DOHH2 (cell line): Measurements from ENCODE around the gene ILKAP.

ENCODE experiments used
- H3F3A ChIP-seq: fragments of 200-600 bp; sonication (generic), shearing (Covaris generic); 2 replicates; pipeline ENCODE4 v1.6.0; 2016; ENCODE audit warnings: antibody characterized with exemption, mild to moderate bottlenecking; ENCODE audit not compliant: control insufficient read depth, insufficient read depth
- H3K27ac ChIP-seq: fragments of 200-600 bp; sonication (generic); 2 replicates; pipeline ENCODE4 v1.5.1; 2014; ENCODE audit warnings: low read depth, mild to moderate bottlenecking, low read length, moderate library complexity
- H3K27me3 ChIP-seq: fragments of 200-600 bp; sonication (generic); 2 replicates; pipeline ENCODE4 v1.6.1; 2014; ENCODE audit warnings: mild to moderate bottlenecking, low read length, mixed read lengths; ENCODE audit not compliant: control insufficient read depth
- H3K36me3 ChIP-seq: fragments of 200-600 bp; sonication (generic); 2 replicates; pipeline ENCODE4 v1.6.1; 2014; ENCODE audit warnings: mild to moderate bottlenecking, low read length, moderate library complexity, mixed read lengths; ENCODE audit not compliant: control insufficient read depth
- H3K4me1 ChIP-seq: fragments of 200-600 bp; sonication (generic); 2 replicates; pipeline ENCODE4 v1.6.1; 2014; ENCODE audit warnings: mild to moderate bottlenecking, low read length, mixed read lengths; ENCODE audit not compliant: control insufficient read depth
- H3K4me2 ChIP-seq: fragments of 200-600 bp; sonication (generic); 2 replicates; pipeline ENCODE4 v1.6.0; 2014; ENCODE audit warnings: mild to moderate bottlenecking, low read length, moderate library complexity
- H3K4me3 ChIP-seq: fragments of 200-600 bp; sonication (generic); 2 replicates; pipeline ENCODE4 v1.5.1; 2014; ENCODE audit warnings: mild to moderate bottlenecking, low read length, mixed read lengths
- H3K79me2 ChIP-seq: fragments of 200-600 bp; sonication (generic); 2 replicates; pipeline ENCODE4 v1.6.1; 2014; ENCODE audit warnings: mild to moderate bottlenecking, low read length, mixed read lengths; ENCODE audit not compliant: control insufficient read depth
- H3K9me2 ChIP-seq: fragments of 200-600 bp; sonication (generic); replicated peaks from 2 replicates; pipeline ENCODE4 v1.6.1; 2014; ENCODE audit warnings: mild to moderate bottlenecking, low read length, mixed read lengths; ENCODE audit not compliant: control insufficient read depth
- H3K9me3 ChIP-seq: fragments of 200-600 bp; sonication (generic); 2 replicates; pipeline ENCODE4 v1.6.1; 2014; ENCODE audit warnings: antibody characterized with exemption, low read length, mixed read lengths; ENCODE audit not compliant: control insufficient read depth, insufficient read depth
- H4K20me1 ChIP-seq: fragments of 200-600 bp; sonication (generic); 2 replicates; pipeline ENCODE4 v1.6.0; 2014; ENCODE audit warnings: low read depth, mild to moderate bottlenecking, antibody characterized with exemption, low read length, moderate library complexity; ENCODE audit not compliant: control insufficient read depth, insufficient read depth
- EZH2phosphoT487 ChIP-seq: fragments of 200-600 bp; sonication (generic); IDR thresholded peaks from 2 replicates; pipeline ENCODE4 v1.6.1; 2017; ENCODE audit warnings: borderline replicate concordance, mild to moderate bottlenecking, antibody characterized with exemption, low read length, moderate library complexity, mixed read lengths
- TF ChIP-seq, protein P1 (sequence below): fragments of 200-600 bp; sonication (generic); IDR thresholded peaks from one replicate; pipeline ENCODE4 v1.5.1; 2014; ENCODE audit warnings: antibody characterized with exemption, mild to moderate bottlenecking, low read depth, low read length; ENCODE audit not compliant: poor library complexity, severe bottlenecking

ILKAP gene

DNA sequence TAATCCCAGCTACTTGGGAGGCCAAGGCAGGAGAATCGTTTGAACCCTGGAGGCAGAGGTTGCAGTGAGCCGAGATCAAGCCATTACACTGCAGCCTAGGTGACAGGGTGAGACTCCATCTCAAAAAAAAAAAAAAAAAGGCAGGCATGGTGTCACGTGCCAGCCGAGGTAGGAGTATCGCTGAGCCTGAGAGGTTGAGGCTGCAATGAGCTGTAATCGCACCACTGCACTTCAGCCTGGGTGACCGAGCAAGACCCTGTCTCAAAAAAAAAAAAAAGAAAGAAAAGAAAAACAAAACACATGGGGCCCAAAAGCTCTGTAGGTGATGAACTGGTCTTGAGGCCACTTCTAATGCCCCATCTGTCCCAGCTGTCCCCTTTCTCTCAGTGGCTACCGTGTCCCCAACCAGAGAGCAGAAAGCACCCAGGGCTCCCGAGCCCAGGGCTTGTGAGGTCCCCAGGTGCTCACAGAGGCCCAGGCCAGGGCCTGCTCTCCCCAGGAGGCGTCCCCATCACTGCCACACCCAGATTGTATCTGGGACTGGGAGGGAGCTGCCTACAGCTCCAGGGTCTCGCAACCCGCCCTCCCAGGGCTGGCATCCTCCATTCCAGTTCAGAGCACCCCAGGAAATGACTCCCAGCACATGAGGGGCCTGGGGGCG, 56.5 kb downstream of the ILKAP start:
- no peaks in the 10 kb centered on the region for H4K20me1 ChIP-seq
- H3K9me3 ChIP-seq, result no peaks in the 10 kb centered on the region
- no peaks in the 10 kb centered on the region for H3K27me3 ChIP-seq
- no peaks in the 10 kb centered on the region for H3K79me2 ChIP-seq
- TF ChIP-seq EZH2phosphoT487, result no peak
- TF ChIP-seq, protein P1, sequence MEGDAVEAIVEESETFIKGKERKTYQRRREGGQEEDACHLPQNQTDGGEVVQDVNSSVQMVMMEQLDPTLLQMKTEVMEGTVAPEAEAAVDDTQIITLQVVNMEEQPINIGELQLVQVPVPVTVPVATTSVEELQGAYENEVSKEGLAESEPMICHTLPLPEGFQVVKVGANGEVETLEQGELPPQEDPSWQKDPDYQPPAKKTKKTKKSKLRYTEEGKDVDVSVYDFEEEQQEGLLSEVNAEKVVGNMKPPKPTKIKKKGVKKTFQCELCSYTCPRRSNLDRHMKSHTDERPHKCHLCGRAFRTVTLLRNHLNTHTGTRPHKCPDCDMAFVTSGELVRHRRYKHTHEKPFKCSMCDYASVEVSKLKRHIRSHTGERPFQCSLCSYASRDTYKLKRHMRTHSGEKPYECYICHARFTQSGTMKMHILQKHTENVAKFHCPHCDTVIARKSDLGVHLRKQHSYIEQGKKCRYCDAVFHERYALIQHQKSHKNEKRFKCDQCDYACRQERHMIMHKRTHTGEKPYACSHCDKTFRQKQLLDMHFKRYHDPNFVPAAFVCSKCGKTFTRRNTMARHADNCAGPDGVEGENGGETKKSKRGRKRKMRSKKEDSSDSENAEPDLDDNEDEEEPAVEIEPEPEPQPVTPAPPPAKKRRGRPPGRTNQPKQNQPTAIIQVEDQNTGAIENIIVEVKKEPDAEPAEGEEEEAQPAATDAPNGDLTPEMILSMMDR, result no peak
- H3F3A ChIP-seq, result no peaks in the 10 kb centered on the region
- H3K9me2 ChIP-seq, result no peaks in the 10 kb centered on the region
- peaks cover 6% of the 10 kb centered on the region for H3K4me1 ChIP-seq
- H3K4me3 ChIP-seq, result no peak overlapping the region
- no peaks in the 10 kb centered on the region for H3K36me3 ChIP-seq
- no peak overlapping the region for H3K27ac ChIP-seq
- H3K4me2 ChIP-seq, result no peak overlapping the region

DNA sequence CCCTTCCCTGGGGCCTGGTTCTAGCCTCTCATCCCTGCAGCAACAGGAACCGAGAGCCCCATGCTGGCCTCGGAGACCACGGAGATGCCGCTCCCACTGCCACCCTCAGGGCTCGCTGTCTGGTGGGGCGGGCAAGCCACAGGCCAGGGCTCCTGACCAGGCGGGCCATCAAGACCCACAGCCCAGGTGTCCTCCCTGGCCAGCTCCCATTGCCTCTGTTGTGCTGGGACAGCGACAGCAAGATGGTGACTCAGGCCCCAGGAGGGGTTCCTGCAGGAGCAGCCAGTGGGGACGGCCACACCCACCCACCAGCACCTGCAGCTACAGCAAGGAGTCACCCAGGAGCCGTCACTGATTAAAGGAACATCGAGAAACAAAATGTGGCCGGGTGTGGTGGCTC, 57.6 kb downstream of the ILKAP start:
- H3F3A ChIP-seq, result no peaks in the 10 kb centered on the region
- no peaks in the 10 kb centered on the region for H3K9me3 ChIP-seq
- H3K27ac ChIP-seq, result no peak overlapping the region
- no peaks in the 10 kb centered on the region for H4K20me1 ChIP-seq
- H3K79me2 ChIP-seq, result no peaks in the 10 kb centered on the region
- H3K4me3 ChIP-seq, result no peak overlapping the region
- H3K27me3 ChIP-seq, result no peaks in the 10 kb centered on the region
- H3K36me3 ChIP-seq, result no peaks in the 10 kb centered on the region
- peaks cover 6% of the 10 kb centered on the region for H3K4me1 ChIP-seq
- no peak overlapping the region for H3K4me2 ChIP-seq
- H3K9me2 ChIP-seq, result no peaks in the 10 kb centered on the region
- no peak for TF ChIP-seq EZH2phosphoT487
- TF ChIP-seq, protein P1, result no peak

DNA sequence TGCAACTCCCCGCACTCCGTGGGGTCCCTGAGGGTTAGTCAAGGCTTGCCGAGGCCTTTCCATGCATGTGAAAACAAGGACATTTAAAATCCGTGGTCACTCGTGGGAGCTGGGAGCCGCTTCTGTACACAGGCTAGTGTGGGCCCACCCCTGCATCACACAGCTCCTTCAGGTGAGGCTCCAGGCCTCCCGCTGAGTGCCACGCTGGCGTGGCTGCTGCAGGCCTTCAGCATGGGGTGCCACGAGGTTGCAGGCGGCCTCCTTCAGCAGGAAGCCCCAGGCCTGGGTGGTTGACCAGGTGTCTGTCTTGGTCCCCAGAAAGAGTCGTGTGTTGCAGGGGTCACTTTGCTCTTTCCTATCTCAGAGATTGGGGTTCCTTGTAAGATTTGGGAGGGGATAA, 58.4 kb downstream of the ILKAP start:
- TF ChIP-seq, protein P1, result no peak
- no peak for TF ChIP-seq EZH2phosphoT487
- no peaks in the 10 kb centered on the region for H3K9me2 ChIP-seq
- H3K36me3 ChIP-seq, result no peaks in the 10 kb centered on the region
- H3K9me3 ChIP-seq, result no peaks in the 10 kb centered on the region
- H3K27ac ChIP-seq, result no peak overlapping the region
- H4K20me1 ChIP-seq, result no peaks in the 10 kb centered on the region
- H3K4me3 ChIP-seq, result no peak overlapping the region
- no peaks in the 10 kb centered on the region for H3K27me3 ChIP-seq
- H3K4me2 ChIP-seq, result no peak overlapping the region
- peaks cover 6% of the 10 kb centered on the region for H3K4me1 ChIP-seq
- H3K79me2 ChIP-seq, result no peaks in the 10 kb centered on the region
- no peaks in the 10 kb centered on the region for H3F3A ChIP-seq
